ENCODE results near the gene TRIM71. TPM values are rescaled to one million over a fixed set of nuclear protein-coding genes. Genes with fewer than 3 reads are reported as not detected.

The TRIM71 gene
- polyA plus RNA-seq, 3 donors, result 0.02 to 0.33 (median 0.06) TPM

- intact Hi-C loops (cut with micrococcal nuclease), result no loop called here
- H3K4me3 Mint-ChIP-seq, result peak overlapping the region in 1 of 2 donors; percentile 79
- no peak overlapping the region for H3K27ac Mint-ChIP-seq
- Histone ChIP-seq H3K9me3 (replicated peaks in 1 of 2; ENCODE audit: control insufficient read depth in 1 of 2, insufficient read depth in 1 of 2, low read length in 2 of 2) (peaks cover 0 to 7% of the 10 kb centered on the region in 2 donors), H3K4me1 (ENCODE audit: control insufficient read depth in 1 of 2, insufficient read depth in 2 of 2, low read length in 2 of 2) (peaks cover 22 to 40% of the 10 kb centered on the region in 2 donors), H3K79me2 (ENCODE audit: insufficient read depth, low read length) (peaks cover 10% of the 10 kb centered on the region), H3K9ac (ENCODE audit: insufficient read depth, low read length, poor library complexity, severe bottlenecking) (no peak overlapping the region), H3K27me3 (ENCODE audit: control insufficient read depth in 2 of 2, insufficient read depth in 2 of 2, low read length in 2 of 2) (peaks cover 4 to 22% of the 10 kb centered on the region in 2 donors), H3K27ac (ENCODE audit: low read depth in 1 of 2, low read length in 2 of 2) (no peak overlapping the region), H3K36me3 (replicated peaks in 1 of 2; ENCODE audit: control insufficient read depth in 1 of 2, insufficient read depth in 2 of 2, low read length in 2 of 2) (no peaks in the 10 kb centered on the region), H3K4me3 (replicated peaks in 1 of 3; ENCODE audit: low read depth in 2 of 3, low read length in 3 of 3) (no peak overlapping the region), H4K20me1 (ENCODE audit: insufficient read depth, low read length) (no peaks in the 10 kb centered on the region), H2AFZ (ENCODE audit: insufficient read depth, low read depth, low read length, poor library complexity, severe bottlenecking) (no peak overlapping the region), H3K4me2 (replicated peaks; ENCODE audit: extremely low read depth, low read length, poor library complexity, severe bottlenecking) (no peak overlapping the region)
- H3K9me3 Mint-ChIP-seq, result peaks cover 0 to 23% (median 11%) of the 10 kb centered on the region in 7 donors
- peaks cover 32% of the 10 kb centered on the region for H3K4me1 Mint-ChIP-seq
- H3K27me3 Mint-ChIP-seq (ENCODE audit: low read depth in 3 of 3), result peaks cover 38 to 60% (median 43%) of the 10 kb centered on the region in 3 donors
- no peak for TF ChIP-seq CTCF (IDR thresholded peaks at IDR 0.05)
- H3K36me3 Mint-ChIP-seq, result peaks cover 13 to 14% of the 10 kb centered on the region in 2 donors
- WGBS (ENCODE audit: insufficient coverage), result no CpG with 5 or more reads among the region's 2 CpGs
- DNase-seq, result no peak
Measured at GRCh38 chr3:32820430-32820829, 2.6 kb downstream of the TRIM71 start.

GRCh38 chr3:32820971-32821685, 3.3 kb downstream of the TRIM71 start:
- Histone ChIP-seq H3K27ac (ENCODE audit: low read depth in 1 of 2, low read length in 2 of 2) (no peak overlapping the region), H3K9ac (ENCODE audit: insufficient read depth, low read length, poor library complexity, severe bottlenecking) (no peak overlapping the region), H3K9me3 (replicated peaks in 1 of 2; ENCODE audit: control insufficient read depth in 1 of 2, insufficient read depth in 1 of 2, low read length in 2 of 2) (peaks cover 0 to 7% of the 10 kb centered on the region in 2 donors), H3K4me3 (replicated peaks in 1 of 3; ENCODE audit: low read depth in 2 of 3, low read length in 3 of 3) (no peak overlapping the region), H3K4me2 (replicated peaks; ENCODE audit: extremely low read depth, low read length, poor library complexity, severe bottlenecking) (no peak overlapping the region), H3K27me3 (ENCODE audit: control insufficient read depth in 2 of 2, insufficient read depth in 2 of 2, low read length in 2 of 2) (peaks cover 4 to 22% of the 10 kb centered on the region in 2 donors), H3K36me3 (replicated peaks in 1 of 2; ENCODE audit: control insufficient read depth in 1 of 2, insufficient read depth in 2 of 2, low read length in 2 of 2) (no peaks in the 10 kb centered on the region), H3K4me1 (ENCODE audit: control insufficient read depth in 1 of 2, insufficient read depth in 2 of 2, low read length in 2 of 2) (peaks cover 15 to 33% of the 10 kb centered on the region in 2 donors), H2AFZ (ENCODE audit: insufficient read depth, low read depth, low read length, poor library complexity, severe bottlenecking) (no peak overlapping the region), H3K79me2 (ENCODE audit: insufficient read depth, low read length) (peaks cover 10% of the 10 kb centered on the region), H4K20me1 (ENCODE audit: insufficient read depth, low read length) (no peaks in the 10 kb centered on the region)
- no peak for TF ChIP-seq CTCF (IDR thresholded peaks at IDR 0.05)
- intact Hi-C loops (cut with micrococcal nuclease), result no loop called here
- H3K9me3 Mint-ChIP-seq, result peaks cover 0 to 19% (median 11%) of the 10 kb centered on the region in 7 donors
- peaks cover 13 to 14% of the 10 kb centered on the region in 2 donors for H3K36me3 Mint-ChIP-seq
- H3K27me3 Mint-ChIP-seq (ENCODE audit: low read depth in 3 of 3), result peaks cover 34 to 54% (median 38%) of the 10 kb centered on the region in 3 donors
- peaks cover 25% of the 10 kb centered on the region for H3K4me1 Mint-ChIP-seq
- no peak for DNase-seq
- H3K4me3 Mint-ChIP-seq, result peak overlapping the region in 1 of 2 donors; percentile 31
- WGBS (ENCODE audit: insufficient coverage), result 89% methylated on average over 6 of the region's 12 CpGs
- H3K27ac Mint-ChIP-seq, result no peak overlapping the region

Data from CD14-positive monocyte (primary cell).